Cardiac fibroblast (primary cell): ENCODE data around the gene BMPER.

Experiments
- DNase-seq, 2 donors: peaks; one replicate each; pipeline versions ENCODE4 v3.0.0 to v3.0.0-alpha.2; 2010; ENCODE audit warnings: low read depth in 2 of 2
- H3K4me3 ChIP-seq, 2 donors: replicated peaks in 1 of 2; 1 replicate in 1 of 2; 2 replicates in 1 of 2; pipeline ENCODE4 v1.5.1; 2011; ENCODE audit warnings: low read depth in 2 of 2, low read length in 2 of 2, mild to moderate bottlenecking in 2 of 2, moderate library complexity in 1 of 2
- TF ChIP-seq, protein P1 (sequence below): IDR thresholded peaks from one replicate; pipeline ENCODE4 v1.5.1; 2011; ENCODE audit warnings: low read depth, mild to moderate bottlenecking, low read length, inconsistent platforms

BMPER gene

DNA sequence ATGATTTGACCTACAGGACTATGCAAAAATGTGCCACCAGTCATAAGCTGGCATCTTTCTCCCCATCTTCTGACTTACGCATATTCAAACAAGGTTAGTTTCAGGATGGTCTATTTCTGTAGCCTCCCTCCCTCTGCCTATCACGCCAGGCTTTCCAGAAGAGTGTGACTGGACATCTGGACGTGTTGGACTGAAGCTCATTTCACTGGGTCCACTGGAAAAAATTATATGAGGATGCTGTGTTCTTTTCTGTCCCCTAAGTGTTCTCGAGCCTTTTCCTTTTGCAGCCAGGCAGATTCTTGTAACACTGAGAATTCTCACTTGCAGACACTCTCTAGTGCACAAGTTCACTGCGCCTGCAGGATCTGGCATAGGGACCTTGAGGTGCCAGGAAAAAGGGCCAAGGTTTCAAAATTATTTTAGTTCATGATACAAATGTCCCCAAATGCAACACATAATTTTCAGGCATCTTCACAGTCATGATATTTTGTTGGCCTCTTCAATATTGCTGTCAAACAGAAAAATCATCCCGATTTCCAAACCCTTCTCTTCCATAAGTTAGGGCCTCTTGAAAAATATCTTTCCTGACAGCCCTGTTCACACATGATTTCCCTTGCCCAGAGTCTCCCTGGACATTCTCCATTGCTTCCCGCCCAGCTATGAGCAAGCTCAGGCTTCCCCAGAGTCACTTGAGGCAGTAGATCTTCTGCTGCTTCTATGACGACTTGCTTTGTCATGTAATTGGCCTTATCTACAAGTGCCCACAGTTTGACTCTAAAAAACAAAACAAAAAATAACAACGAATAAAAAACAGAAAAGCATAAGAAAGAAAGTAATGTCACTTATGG, 170.4 kb downstream of the BMPER start:
- peak; percentile 53 to 54 for DNase-seq
- TF ChIP-seq, protein P1, sequence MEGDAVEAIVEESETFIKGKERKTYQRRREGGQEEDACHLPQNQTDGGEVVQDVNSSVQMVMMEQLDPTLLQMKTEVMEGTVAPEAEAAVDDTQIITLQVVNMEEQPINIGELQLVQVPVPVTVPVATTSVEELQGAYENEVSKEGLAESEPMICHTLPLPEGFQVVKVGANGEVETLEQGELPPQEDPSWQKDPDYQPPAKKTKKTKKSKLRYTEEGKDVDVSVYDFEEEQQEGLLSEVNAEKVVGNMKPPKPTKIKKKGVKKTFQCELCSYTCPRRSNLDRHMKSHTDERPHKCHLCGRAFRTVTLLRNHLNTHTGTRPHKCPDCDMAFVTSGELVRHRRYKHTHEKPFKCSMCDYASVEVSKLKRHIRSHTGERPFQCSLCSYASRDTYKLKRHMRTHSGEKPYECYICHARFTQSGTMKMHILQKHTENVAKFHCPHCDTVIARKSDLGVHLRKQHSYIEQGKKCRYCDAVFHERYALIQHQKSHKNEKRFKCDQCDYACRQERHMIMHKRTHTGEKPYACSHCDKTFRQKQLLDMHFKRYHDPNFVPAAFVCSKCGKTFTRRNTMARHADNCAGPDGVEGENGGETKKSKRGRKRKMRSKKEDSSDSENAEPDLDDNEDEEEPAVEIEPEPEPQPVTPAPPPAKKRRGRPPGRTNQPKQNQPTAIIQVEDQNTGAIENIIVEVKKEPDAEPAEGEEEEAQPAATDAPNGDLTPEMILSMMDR = no peak
- no peak overlapping the region for H3K4me3 ChIP-seq

DNA sequence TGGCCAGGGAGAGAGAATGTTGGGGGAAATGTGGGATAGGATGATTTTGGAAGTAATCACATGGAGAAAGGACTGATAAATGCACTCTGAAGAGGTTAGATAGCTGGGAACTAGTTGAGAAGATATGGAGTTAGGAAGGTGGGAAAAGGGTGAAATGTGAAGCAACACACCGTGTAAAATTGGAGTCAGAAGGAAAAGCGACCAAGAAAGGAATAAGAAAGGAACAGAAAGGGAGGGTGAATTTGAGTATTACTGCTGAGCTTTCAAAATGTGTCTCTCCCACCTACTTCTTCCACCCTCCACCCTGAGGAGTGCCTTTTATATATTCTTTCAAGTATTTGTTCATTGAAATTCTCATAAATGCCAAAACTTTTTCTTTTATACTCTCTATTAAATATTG, 171.8 kb downstream of the BMPER start:
- TF ChIP-seq, protein P1 = no peak

DNA sequence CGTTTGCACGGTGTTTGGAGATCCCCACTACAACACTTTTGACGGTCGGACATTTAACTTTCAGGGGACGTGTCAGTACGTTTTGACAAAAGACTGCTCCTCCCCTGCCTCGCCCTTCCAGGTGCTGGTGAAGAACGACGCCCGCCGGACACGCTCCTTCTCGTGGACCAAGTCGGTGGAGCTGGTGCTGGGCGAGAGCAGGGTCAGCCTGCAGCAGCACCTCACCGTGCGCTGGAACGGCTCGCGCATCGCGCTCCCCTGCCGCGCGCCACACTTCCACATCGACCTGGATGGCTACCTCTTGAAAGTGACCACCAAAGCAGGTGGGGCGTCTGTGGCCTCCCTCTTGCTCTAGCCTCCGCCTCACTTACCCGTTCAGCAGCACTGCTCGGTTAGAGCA, 173.5 kb downstream of the BMPER start:
- TF ChIP-seq, protein P1 = no peak
- no peak overlapping the region for H3K4me3 ChIP-seq
- no peak for DNase-seq

More for the DNA sequence above, 171.8 kb downstream of the BMPER start:
- no peak for DNase-seq
- no peak overlapping the region for H3K4me3 ChIP-seq

DNA sequence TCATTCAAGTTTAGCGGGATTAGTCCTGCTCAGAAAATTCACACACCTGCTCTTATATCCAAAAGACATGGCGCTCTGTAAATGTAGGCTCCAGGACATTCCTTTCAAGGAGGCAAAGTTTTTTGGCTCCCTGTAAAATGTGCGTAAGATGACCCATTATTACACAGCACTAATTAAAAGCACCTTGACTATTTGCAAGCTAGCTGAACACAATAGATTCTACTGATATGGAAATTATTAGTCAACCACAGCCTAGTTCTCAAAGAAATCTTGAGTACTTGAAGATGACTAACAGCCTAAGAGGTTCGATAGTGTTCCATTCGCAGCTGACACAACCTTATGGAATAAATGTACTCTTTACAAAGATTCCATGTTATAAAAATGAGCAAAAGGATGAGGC, 175.2 kb downstream of the BMPER start:
- H3K4me3 ChIP-seq = no peak overlapping the region
- TF ChIP-seq, protein P1 = no peak
- DNase-seq = peak; percentile 30 to 62

DNA sequence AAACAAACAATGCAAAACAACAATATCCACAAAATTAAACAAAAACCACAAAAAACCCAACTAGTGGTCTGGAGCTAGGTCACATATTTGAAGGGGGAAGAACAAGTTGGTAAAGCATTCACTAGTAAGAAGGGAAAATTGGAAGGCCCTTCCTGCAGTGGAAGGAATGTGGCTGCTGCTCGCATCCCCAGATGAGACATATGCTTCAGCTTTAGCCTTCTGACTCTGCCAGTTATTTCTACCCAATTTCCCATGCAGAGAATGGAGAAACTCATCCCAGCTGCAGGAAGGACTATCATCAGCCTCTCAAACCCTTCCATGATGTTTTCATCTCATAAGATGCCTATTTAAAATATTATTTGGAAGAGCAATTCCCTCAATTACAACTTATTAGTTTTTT, 176.6 kb downstream of the BMPER start:
- DNase-seq = no peak
- TF ChIP-seq, protein P1 = no peak

DNA sequence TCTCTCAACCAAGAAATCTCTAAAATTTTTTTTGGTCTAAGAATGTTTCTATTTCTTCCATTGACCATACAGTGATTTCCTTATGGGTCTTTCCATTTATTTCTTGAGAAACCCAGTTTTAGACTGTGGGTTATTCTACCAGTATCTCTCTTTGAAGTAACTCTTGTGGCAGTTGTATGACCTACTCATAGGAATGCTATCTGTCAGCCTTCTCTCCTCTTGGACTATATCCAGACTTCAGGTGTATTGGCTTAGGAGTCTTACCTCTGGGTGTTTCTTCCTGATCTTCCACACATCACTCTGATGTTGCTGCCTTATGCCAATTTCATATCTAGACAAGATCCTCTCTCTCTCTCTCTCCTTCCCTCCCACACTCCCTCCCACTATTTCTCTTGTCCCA, 178.1 kb downstream of the BMPER start:
- TF ChIP-seq, protein P1 = no peak
- DNase-seq = no peak
- H3K4me3 ChIP-seq = no peak overlapping the region

More for the DNA sequence above, 176.6 kb downstream of the BMPER start:
- no peak overlapping the region for H3K4me3 ChIP-seq

DNA sequence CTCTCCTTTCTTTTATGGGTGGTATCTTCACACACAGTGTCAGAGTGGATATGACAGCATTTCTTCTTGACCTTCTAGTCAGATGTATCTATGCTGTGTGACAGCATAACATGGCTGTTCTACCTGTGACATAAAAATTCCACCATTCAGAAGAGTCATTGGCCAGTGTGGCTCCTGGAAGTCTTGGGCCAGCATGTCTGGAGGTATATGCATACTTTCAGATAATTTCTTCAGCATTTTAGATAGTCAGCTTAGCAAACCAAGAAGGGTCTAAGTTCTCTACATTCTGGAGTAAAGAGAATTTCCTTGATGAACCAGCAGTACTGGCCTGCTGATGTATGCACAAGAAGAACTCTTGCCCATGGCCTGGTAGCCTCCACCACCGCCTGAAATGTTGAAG, 179.3 kb downstream of the BMPER start:
- H3K4me3 ChIP-seq = no peak overlapping the region
- TF ChIP-seq, protein P1 = no peak
- DNase-seq = no peak
